Panc1 (cell line): ENCODE results near the gene FILIP1. TPM values are rescaled to one million over a fixed set of nuclear protein-coding genes. Genes with fewer than 3 reads are reported as not detected.

ENCODE experiments used
- ATAC-seq: fragments of 200-7000 bp; cut with Tn5 transposase; 2 replicates; pipeline ENCODE4 v1.9.1; 2020; ENCODE audit warnings: mild to moderate bottlenecking, moderate library complexity
- BruUV-seq: library from RNA; stranded (reverse); fragments of 400-500 nt; replicated peaks from 2 replicates; lab custom pipeline; 2021; lab: Mats Ljungman, UMichigan
- CTCF ChIA-PET: fragments of 300-600 bp; sonication (Branson Sonifier 250); formaldehyde crosslinking; loops from one replicate; lab custom pipeline; 2022; ENCODE audit warnings: antibody characterized with exemption; lab: Charles Lee
- POLR2A ChIA-PET: fragments of 300-600 bp; sonication (Branson Sonifier 250); formaldehyde crosslinking; loops from one replicate; lab custom pipeline; 2022; ENCODE audit warnings: antibody characterized with exemption; lab: Charles Lee
- DNase-seq: peaks from one replicate; pipeline ENCODE4 v3.0.0-alpha.2; 2010; ENCODE audit warnings: low read depth, low spot score
- H3K27ac ChIP-seq: 2 replicates; pipeline ENCODE4 v1.5.1; 2011; ENCODE audit warnings: mild to moderate bottlenecking, low read length, inconsistent platforms
- H3K27me3 ChIP-seq: fragments of 200-500 bp; sonication (Bioruptor generic); 2 replicates; pipeline ENCODE4 v1.6.0; 2014; ENCODE audit warnings: low read length, inconsistent platforms; ENCODE audit not compliant: control insufficient read depth, insufficient read depth
- H3K36me3 ChIP-seq: fragments of 200-500 bp; sonication (Bioruptor generic); 2 replicates; pipeline ENCODE4 v1.5.1; 2014; ENCODE audit warnings: inconsistent platforms, mild to moderate bottlenecking, low read length, moderate library complexity; ENCODE audit not compliant: control insufficient read depth, insufficient read depth
- H3K4me1 ChIP-seq: 2 replicates; pipeline ENCODE4 v1.5.1; 2011; ENCODE audit warnings: inconsistent platforms, mild to moderate bottlenecking, low read length, moderate library complexity; ENCODE audit not compliant: control insufficient read depth, insufficient read depth
- H3K4me3 ChIP-seq, 2 experiments: 2 replicates each; pipeline ENCODE4 v1.5.1; 2011 to 2012; ENCODE audit warnings: low read depth in 2 of 2, low read length in 2 of 2, mild to moderate bottlenecking in 2 of 2, inconsistent platforms in 1 of 2, moderate library complexity in 1 of 2
- H3K9me3 ChIP-seq: fragments of 200-500 bp; sonication (Bioruptor generic); 2 replicates; pipeline ENCODE4 v1.5.1; 2014; ENCODE audit warnings: low read depth, mild to moderate bottlenecking, inconsistent platforms, low read length, moderate library complexity; ENCODE audit not compliant: control insufficient read depth, insufficient read depth
- POLR2AphosphoS5 ChIP-seq: IDR thresholded peaks from 2 replicates; pipeline ENCODE4 v1.6.1; 2012; ENCODE audit warnings: mild to moderate bottlenecking, low read depth, low read length, moderate library complexity
- SIN3A ChIP-seq: IDR thresholded peaks from 2 replicates; pipeline ENCODE4 v1.6.1; 2012; ENCODE audit warnings: low read depth, mild to moderate bottlenecking, low read length, moderate library complexity, borderline replicate concordance; ENCODE audit not compliant: insufficient read depth
- TCF7L2 ChIP-seq: IDR thresholded peaks from 2 replicates; pipeline ENCODE4 v1.6.1; 2011; ENCODE audit warnings: mild to moderate bottlenecking, low read depth, low read length, inconsistent platforms
- in situ Hi-C: cut with HindIII; loops from 2 replicates; pipeline ENCODE4 v1.10.0; 2016; ENCODE audit warnings: low sequenced_read_pairs, low pct_unique_long_range_greater_than_20kb
- intact Hi-C: fragments of 100-400 bp; cut with micrococcal nuclease; formaldehyde crosslinking; loops from one replicate; pipeline ENCODE4 v1.10.0; 2022; ENCODE audit not compliant: unreplicated experiment
- total RNA-seq: library from RNA; stranded (reverse); gene quantifications from one replicate; pipeline ENCODE4 v1.2.1, GENCODE V29; 2021; ENCODE audit not compliant: unreplicated experiment
- TF ChIP-seq, protein P1 (sequence below), 2 experiments: IDR thresholded peaks; 2 replicates each; pipeline ENCODE4 v1.6.1; 2011 to 2012; ENCODE audit warnings: low read depth in 2 of 2, control low read depth in 1 of 2, low read length in 1 of 2, mild to moderate bottlenecking in 1 of 2, moderate library complexity in 1 of 2; ENCODE audit not compliant: insufficient read depth in 1 of 2
- TF ChIP-seq, protein P2 (sequence below): fragments of 450-650 bp; IDR thresholded peaks from 2 replicates; pipeline ENCODE4 v1.5.1; 2017; ENCODE audit warnings: mild to moderate bottlenecking

The FILIP1 gene
- total RNA-seq, 1 experiment from 2014 or later, result 0.26 TPM

DNA sequence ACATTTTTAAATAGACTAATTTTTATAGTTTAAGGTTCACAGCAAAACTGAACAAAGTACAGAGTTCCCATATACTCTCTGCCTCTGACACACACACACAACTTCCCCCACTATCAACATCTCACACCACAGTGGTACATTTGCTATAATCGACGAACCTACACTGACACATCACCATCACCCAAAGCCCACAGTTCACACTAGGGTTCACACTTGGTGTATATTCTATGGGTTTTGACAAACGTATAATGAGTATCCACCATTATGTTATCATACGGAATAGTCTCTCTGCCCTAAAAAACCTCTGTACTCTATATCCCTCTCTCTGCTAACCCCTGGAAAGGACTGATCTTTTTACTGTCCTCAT lies 224.6 kb downstream of the FILIP1 start:
- intact Hi-C loops (no loop called here), in situ Hi-C loops (no loop called here)
- DNase-seq (no peak), ATAC-seq (peak; percentile 22)
- H3K4me3 ChIP-seq, result no peak overlapping the region
- no TSS peak for BruUV-seq
- H3K36me3 ChIP-seq, result no peaks in the 10 kb centered on the region
- TF ChIP-seq POLR2AphosphoS5 (no peak), SIN3A (no peak), TCF7L2 (no peak)
- TF ChIP-seq, protein P1, sequence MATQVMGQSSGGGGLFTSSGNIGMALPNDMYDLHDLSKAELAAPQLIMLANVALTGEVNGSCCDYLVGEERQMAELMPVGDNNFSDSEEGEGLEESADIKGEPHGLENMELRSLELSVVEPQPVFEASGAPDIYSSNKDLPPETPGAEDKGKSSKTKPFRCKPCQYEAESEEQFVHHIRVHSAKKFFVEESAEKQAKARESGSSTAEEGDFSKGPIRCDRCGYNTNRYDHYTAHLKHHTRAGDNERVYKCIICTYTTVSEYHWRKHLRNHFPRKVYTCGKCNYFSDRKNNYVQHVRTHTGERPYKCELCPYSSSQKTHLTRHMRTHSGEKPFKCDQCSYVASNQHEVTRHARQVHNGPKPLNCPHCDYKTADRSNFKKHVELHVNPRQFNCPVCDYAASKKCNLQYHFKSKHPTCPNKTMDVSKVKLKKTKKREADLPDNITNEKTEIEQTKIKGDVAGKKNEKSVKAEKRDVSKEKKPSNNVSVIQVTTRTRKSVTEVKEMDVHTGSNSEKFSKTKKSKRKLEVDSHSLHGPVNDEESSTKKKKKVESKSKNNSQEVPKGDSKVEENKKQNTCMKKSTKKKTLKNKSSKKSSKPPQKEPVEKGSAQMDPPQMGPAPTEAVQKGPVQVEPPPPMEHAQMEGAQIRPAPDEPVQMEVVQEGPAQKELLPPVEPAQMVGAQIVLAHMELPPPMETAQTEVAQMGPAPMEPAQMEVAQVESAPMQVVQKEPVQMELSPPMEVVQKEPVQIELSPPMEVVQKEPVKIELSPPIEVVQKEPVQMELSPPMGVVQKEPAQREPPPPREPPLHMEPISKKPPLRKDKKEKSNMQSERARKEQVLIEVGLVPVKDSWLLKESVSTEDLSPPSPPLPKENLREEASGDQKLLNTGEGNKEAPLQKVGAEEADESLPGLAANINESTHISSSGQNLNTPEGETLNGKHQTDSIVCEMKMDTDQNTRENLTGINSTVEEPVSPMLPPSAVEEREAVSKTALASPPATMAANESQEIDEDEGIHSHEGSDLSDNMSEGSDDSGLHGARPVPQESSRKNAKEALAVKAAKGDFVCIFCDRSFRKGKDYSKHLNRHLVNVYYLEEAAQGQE (IDR thresholded peaks at IDR 0.05; ENCODE audit: insufficient read depth in 1 of 2, low read depth in 2 of 2, low read length in 1 of 2), result no peak
- TF ChIP-seq, protein P2, sequence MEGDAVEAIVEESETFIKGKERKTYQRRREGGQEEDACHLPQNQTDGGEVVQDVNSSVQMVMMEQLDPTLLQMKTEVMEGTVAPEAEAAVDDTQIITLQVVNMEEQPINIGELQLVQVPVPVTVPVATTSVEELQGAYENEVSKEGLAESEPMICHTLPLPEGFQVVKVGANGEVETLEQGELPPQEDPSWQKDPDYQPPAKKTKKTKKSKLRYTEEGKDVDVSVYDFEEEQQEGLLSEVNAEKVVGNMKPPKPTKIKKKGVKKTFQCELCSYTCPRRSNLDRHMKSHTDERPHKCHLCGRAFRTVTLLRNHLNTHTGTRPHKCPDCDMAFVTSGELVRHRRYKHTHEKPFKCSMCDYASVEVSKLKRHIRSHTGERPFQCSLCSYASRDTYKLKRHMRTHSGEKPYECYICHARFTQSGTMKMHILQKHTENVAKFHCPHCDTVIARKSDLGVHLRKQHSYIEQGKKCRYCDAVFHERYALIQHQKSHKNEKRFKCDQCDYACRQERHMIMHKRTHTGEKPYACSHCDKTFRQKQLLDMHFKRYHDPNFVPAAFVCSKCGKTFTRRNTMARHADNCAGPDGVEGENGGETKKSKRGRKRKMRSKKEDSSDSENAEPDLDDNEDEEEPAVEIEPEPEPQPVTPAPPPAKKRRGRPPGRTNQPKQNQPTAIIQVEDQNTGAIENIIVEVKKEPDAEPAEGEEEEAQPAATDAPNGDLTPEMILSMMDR, result no peak
- ChIA-PET POLR2A (no interaction called here), CTCF (no interaction called here)
- no peaks in the 10 kb centered on the region for H3K27me3 ChIP-seq
- H3K4me1 ChIP-seq, result peaks cover 13% of the 10 kb centered on the region; the same call in 1 of the 2 replicates
- peaks cover 5% of the 10 kb centered on the region; the same call in 1 of the 2 replicates for H3K9me3 ChIP-seq
- no peak overlapping the region for H3K27ac ChIP-seq

DNA sequence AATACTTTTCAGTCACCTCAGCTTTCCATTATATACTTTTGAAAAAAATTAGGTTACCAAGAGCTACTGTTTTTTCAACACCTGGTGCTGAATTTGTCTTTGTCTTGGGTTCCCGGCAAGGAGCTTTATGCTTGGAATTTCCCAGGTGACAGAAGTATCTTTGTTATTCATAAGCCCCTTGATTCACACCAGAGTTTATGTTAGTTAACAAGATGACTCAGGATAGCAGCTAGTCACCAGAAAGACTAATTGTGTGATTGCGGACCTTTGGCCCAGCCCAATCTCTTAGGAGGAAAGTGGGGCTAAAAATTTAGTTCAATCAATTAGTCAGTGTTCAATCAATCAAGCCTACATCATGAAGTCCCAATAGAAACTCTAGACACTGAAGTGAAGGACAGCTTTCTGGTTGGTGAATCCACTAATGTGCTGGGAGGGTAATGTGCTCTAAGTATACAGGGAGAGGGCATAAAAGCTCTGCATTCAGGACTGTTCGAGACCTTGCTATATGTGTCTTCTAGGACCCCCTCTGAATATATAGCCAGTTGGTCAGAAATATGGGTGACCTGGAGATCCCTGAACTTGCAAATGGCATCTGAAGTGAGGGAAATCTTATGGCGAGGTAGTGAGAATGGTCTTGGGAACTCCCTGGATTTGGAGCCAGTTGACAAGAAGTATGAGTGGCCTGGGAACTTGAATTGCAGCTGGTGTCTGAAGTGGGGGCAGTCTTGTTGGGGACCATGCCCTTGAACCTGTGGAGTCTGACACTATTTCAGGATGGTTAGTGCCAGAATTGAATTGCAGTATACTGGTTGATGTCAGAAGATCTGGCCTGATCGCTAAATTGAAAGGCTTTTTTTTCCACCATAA lies 225.2 kb downstream of the FILIP1 start:
- H3K27ac ChIP-seq, result no peak overlapping the region; the same call in 1 of the 2 replicates
- in situ Hi-C loops (no loop called here), intact Hi-C loops (no loop called here)
- H3K9me3 ChIP-seq, result peaks cover 5% of the 10 kb centered on the region; the same call in 1 of the 2 replicates
- TF ChIP-seq SIN3A (no peak), POLR2AphosphoS5 (no peak), TCF7L2 (no peak)
- TF ChIP-seq, protein P2, result no peak
- TF ChIP-seq, protein P1 (IDR thresholded peaks at IDR 0.05; ENCODE audit: insufficient read depth in 1 of 2, low read depth in 2 of 2, low read length in 1 of 2), result no peak
- DNase-seq (no peak), ATAC-seq (peak; percentile 73)
- peaks cover 13% of the 10 kb centered on the region; the same call in 1 of the 2 replicates for H3K4me1 ChIP-seq
- no TSS peak for BruUV-seq
- H3K4me3 ChIP-seq, result no peak overlapping the region
- no peaks in the 10 kb centered on the region for H3K36me3 ChIP-seq
- ChIA-PET CTCF (interaction anchor here (1.1 to 1.7 kb wide), 2 partner anchors 259 to 278 kb away, joined by 3 to 7 read pairs; no protein-coding TSS in a partner anchor), POLR2A (no interaction called here)
- H3K27me3 ChIP-seq, result no peaks in the 10 kb centered on the region
